Stimulated activated CD8-positive, alpha-beta memory T cell treated with anti-CD3 and anti-CD28 coated beads, Interleukin-4, amount 100 ng/mL, for 48 hours (primary cell): ENCODE results near the gene TMEM33.

Experiments used
- DNase-seq: peaks from one replicate; pipeline ENCODE4 v3.0.0-alpha.2; 2020

Gene TMEM33

GRCh38 chr4:42008011-42008786, 73.0 kb downstream of the TMEM33 start:
- DNase-seq, result no peak
